Epithelial cell of esophagus (primary cell): ENCODE results near the gene CAB39L.

ENCODE experiments used
- DNase-seq: peaks from one replicate; pipeline ENCODE4 v3.0.0; 2010; ENCODE audit warnings: low read depth
- H3K4me3 ChIP-seq: 2 replicates; pipeline ENCODE4 v1.5.1; 2011; ENCODE audit warnings: mild to moderate bottlenecking, low read length, control low read depth
- TF ChIP-seq, protein P1 (sequence below): IDR thresholded peaks from 2 replicates; pipeline ENCODE4 v1.5.1; 2011; ENCODE audit warnings: low read depth, mild to moderate bottlenecking, low read length, control low read depth, inconsistent platforms; ENCODE audit not compliant: insufficient read depth; ENCODE audit errors: missing control alignments

Gene CAB39L

DNA sequence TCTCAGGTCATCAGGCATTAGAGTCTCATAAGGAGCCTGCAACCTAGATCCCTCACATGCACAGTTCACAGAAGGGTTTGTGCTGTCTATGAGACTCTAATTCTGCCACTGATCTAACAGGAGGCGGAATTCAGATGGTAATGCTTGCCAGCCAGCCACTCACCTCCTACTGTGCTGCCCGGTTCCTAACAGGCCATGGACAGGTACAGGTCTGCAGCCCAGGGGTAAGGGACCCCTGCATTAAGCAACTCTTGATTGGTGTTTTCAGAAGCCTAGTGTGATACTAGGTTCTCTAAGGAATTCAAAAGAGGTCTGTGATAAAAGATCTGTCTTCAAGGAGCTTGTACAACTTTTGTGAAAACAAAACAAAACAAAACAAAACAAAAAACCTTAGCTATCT lies 31.1 kb downstream of the CAB39L start:
- DNase-seq = no peak
- H3K4me3 ChIP-seq = no peak overlapping the region
- TF ChIP-seq, protein P1, sequence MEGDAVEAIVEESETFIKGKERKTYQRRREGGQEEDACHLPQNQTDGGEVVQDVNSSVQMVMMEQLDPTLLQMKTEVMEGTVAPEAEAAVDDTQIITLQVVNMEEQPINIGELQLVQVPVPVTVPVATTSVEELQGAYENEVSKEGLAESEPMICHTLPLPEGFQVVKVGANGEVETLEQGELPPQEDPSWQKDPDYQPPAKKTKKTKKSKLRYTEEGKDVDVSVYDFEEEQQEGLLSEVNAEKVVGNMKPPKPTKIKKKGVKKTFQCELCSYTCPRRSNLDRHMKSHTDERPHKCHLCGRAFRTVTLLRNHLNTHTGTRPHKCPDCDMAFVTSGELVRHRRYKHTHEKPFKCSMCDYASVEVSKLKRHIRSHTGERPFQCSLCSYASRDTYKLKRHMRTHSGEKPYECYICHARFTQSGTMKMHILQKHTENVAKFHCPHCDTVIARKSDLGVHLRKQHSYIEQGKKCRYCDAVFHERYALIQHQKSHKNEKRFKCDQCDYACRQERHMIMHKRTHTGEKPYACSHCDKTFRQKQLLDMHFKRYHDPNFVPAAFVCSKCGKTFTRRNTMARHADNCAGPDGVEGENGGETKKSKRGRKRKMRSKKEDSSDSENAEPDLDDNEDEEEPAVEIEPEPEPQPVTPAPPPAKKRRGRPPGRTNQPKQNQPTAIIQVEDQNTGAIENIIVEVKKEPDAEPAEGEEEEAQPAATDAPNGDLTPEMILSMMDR = no peak

GRCh38 chr13:49411353-49411752 lies 32.5 kb downstream of the CAB39L start:
- no peak overlapping the region for H3K4me3 ChIP-seq
- TF ChIP-seq, protein P1 = no peak
- no peak for DNase-seq

GRCh38 chr13:49410477-49410876 lies 33.4 kb downstream of the CAB39L start:
- no peak for DNase-seq
- H3K4me3 ChIP-seq = no peak overlapping the region
- TF ChIP-seq, protein P1 = no peak

DNA sequence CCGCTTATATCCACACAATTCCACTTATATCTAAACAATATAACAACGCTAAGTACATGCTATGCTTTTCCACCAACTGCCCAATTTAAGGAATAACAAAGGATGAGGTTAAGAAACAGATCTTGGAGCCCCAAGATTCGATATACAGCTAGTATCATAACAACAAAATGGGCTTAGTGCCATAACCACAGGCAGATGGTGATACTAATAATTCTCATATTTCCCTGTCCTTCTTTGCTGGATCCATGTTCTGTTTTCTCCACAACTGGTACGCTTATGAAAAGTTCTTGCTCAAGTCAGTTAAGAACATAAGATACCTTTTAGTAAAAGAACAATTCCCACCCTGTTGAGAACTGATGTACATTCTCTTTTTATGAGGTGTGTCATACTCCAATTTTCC lies 33.9 kb downstream of the CAB39L start:
- no peak for DNase-seq
- H3K4me3 ChIP-seq = no peak overlapping the region
- TF ChIP-seq, protein P1 = no peak

GRCh38 chr13:49409008-49409407 lies 34.9 kb downstream of the CAB39L start:
- TF ChIP-seq, protein P1 = no peak
- DNase-seq = peak; percentile 56
- H3K4me3 ChIP-seq = no peak overlapping the region

DNA sequence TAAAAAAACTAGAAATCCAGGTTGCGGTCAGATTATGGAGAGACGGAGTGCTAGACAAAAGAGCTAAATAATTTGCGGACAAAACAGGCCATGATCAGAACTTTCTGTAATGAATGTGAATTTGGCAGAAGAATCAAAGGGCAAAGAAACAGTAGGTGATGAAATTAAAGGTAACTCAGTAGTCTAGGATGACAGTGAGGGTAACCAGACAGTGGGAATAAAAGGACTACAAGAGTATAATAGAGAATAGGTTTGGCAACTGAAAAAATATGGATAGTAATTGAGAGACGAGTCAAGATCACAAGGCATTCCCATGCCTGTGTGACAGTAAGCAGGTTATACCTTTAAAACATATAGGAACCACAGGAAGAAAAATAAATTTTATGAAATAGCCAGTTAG lies 35.9 kb downstream of the CAB39L start:
- DNase-seq = no peak
- H3K4me3 ChIP-seq = no peak overlapping the region
- TF ChIP-seq, protein P1 = no peak

DNA sequence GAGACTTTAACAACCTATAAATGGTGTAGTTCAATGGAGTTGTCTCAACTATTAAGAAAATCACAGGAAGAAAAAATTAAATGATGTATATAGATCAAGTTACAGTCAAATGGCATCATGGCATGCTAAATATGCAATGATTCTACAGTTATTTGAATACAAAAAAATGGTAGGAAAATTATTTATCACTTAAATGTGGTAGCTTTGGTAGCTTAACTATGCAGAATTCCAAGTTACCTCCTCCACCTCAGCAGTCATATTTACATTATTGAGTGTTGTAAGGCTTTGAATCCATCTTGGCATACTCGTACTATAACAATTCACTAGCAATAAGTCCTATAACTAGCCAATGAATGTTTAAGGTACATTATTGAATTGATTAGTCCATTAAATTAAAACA lies 36.8 kb downstream of the CAB39L start:
- H3K4me3 ChIP-seq = no peak overlapping the region
- TF ChIP-seq, protein P1 = no peak
- DNase-seq = no peak
